ENCODE data around the gene TMEM44.

Gene TMEM44

DNA sequence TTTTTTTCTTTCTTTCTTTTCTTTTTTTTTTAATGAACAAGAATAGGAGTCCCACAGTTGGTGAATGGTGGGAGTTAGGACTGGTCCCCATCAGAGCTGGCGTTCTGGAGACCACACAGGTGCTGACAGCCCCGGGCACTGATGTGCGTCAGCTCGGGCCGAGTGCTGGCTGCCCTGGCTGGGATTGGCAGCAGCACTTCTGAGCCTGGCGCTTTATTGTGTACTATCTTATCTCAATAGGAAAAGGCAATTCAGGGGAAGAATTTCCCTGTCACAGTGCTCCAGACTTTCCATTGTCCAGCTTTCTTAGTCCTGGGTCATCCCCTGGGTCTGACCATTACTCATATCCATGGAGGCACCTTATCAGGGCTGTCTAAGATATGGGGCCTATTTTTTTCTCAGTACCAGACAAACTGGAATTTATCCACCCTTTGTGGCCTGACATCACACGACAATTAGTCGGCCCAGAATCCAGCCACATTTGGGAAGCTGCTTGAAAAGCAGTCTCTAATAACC is 54.1 kb downstream of the TMEM44 start:
- no peak for DNase-seq (ENCODE audit: low read depth in 3 of 3)

- no peak for DNase-seq (ENCODE audit: low read depth in 3 of 3)
These were observed 55.0 kb downstream of the TMEM44 start for GRCh38 chr3:194577986-194578905.

DNA sequence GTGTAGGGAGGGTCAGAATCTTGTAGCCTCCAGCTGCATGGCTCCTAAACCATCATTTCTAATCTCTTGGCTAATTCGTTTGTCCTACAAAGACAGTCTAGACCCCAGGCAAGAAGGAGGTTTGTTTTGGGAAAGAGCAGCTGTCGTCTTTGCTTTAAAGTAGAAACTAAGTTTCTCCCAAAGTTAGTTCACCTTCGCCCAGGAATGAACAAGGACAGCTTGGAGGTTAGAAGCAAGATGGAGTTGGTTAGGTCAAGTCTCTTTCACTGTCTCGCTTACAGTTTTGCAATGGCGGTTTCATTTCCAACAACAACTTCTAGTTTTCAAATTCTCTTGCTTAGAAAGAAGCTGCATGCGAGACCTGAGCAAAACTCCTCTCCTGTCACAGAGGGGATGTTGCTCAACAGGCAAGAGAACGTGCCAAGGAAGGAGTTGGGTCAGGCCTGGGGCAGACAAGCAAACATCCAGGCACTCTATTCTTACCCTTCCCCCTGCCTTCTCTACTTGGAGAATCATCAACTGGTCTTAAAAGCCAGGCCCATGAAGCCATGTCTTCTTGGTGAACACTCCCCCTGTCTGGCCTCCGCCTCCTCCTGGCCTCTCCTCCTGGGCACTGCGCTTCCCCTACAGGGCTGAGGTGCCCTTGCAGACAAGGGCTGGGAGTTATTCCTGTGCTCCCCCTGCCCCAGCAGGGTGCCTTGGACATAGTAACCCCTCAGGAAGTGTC is 57.6 kb downstream of the TMEM44 start:
- no peak for DNase-seq (ENCODE audit: low read depth in 3 of 3)

- DNase-seq (ENCODE audit: low read depth in 3 of 3) = no peak
These were observed 58.4 kb downstream of the TMEM44 start for GRCh38 chr3:194574639-194575483.

- peak in 1 of 3 experiments; percentile 13 for DNase-seq (ENCODE audit: low read depth in 3 of 3)
These were observed 59.4 kb downstream of the TMEM44 start for GRCh38 chr3:194573680-194574437.

DNA sequence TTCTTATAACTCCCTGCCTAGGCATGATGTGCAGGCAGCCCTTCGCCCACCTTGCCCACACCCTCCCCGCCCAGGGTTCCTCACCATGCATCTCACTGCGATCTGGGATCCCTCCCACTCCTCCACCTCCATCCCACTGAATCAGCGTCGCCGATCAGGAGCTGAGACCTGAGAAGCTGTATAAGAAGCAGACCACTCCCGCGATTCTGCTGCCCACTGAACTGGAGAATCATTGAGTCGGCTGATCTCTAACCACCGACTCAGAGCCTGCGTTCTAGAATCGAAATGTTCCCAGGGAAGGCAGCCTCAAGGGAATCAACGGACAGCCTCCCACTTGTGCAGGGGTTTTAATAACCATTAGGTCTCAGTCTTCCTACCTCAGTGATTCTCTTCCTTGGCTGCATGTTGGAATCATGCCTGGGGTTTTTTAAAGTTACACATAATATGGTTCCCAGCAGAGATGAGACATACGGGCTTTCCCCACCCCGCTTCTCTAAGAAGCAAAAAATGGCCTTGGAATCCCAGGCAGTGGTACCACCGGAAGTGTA is 60.2 kb downstream of the TMEM44 start:
- no peak for DNase-seq (ENCODE audit: low read depth in 3 of 3)

GRCh38 chr3:194572143-194572789 is 61.0 kb downstream of the TMEM44 start:
- DNase-seq (ENCODE audit: low read depth in 3 of 3) = no peak

GRCh38 chr3:194571491-194572142 is 61.6 kb downstream of the TMEM44 start:
- no peak for DNase-seq (ENCODE audit: low read depth in 3 of 3)

GRCh38 chr3:194570898-194571297 is 62.3 kb downstream of the TMEM44 start:
- DNase-seq (ENCODE audit: low read depth in 3 of 3) = no peak

- no peak for DNase-seq (ENCODE audit: low read depth in 3 of 3)
These were observed 63.0 kb downstream of the TMEM44 start for GRCh38 chr3:194570235-194570634.

- DNase-seq (ENCODE audit: low read depth in 3 of 3) = no peak
These were observed 64.0 kb downstream of the TMEM44 start for GRCh38 chr3:194569252-194569651.

DNA sequence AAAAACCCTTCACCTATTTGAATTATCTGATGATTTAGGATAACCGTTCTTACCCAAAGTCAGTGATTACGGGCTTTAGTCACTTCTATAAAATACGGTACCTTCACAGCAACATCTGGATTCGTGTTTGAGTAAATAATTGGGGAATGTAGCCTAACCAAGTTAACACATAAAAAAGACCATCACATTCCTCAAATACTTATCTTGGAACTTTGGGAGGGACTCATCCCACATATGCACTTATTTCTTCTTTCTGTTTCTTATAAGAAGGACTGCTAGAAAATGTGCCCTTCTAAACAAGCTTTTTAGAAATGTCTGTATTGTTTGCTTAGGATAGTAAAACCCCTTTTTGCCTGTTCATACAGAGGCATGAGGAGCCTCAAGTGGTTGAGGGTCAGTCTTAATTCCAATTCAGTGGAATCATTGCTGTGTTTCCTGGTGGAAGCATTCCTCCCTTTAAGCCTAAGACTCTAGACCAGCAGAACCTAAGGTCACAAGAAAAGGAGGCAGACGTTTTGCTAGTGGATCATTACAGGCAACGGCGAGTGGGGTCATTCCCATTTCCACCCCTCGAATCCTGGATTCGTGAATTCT is 67.5 kb downstream of the TMEM44 start:
- DNase-seq (ENCODE audit: low read depth in 3 of 3) = no peak

DNA sequence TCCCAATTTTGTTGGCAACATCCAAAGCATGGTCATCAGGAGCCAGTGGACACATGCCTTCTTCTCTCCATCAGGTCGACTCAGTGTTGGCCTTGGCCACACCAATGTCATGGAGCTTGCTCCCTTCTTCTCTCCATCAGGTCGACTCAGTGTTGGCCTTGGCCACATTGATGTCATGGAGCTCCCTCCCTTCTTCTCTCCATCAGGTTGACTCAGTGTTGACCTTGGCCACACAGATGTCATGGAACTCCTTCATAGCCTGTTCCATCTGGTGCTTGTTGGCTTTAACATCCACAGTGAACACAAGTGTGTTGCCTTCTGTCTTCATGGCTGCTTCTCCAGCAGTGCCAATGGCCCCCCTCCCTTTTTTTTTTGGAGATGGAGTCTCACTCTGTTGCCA is 70.2 kb downstream of the TMEM44 start:
- no peak for DNase-seq (ENCODE audit: low read depth in 3 of 3)

DNA sequence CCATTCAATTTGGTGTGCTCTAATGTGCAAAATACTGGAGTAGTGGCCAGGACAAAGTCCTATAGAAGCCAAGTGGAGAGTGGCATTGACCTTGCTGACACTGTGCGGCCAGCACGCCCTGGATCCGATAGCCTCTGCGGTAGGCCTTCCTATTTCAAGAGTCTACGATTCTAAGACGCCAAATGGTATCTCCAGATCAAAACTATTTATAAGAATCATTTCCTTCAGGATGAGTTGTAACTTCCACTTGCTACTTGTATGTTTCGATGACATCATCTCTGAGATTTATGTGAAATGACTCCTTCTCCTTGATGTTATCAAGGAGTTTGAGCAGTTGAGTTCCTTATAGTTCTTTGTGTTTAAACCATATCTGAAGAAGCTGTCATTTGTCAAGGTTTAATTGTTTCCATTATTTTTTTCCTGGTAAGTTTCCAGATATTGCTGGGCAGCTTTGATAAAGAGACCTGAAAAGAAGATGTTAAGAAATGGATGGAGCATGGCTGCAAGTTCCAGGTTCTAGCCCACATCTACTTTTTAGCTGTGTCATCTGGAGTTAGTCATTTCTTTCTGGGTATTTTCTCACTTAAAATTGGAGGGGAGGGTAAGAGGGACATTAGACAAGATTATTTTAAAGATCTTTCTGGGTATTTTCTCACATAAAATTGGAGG is 71.8 kb downstream of the TMEM44 start:
- no peak for DNase-seq (ENCODE audit: low read depth in 3 of 3)

- no peak for DNase-seq (ENCODE audit: low read depth in 3 of 3)
These were observed 73.2 kb downstream of the TMEM44 start for GRCh38 chr3:194560047-194560446.

- DNase-seq (ENCODE audit: low read depth in 3 of 3) = no peak
These were observed 73.7 kb downstream of the TMEM44 start for GRCh38 chr3:194559530-194559929.

DNA sequence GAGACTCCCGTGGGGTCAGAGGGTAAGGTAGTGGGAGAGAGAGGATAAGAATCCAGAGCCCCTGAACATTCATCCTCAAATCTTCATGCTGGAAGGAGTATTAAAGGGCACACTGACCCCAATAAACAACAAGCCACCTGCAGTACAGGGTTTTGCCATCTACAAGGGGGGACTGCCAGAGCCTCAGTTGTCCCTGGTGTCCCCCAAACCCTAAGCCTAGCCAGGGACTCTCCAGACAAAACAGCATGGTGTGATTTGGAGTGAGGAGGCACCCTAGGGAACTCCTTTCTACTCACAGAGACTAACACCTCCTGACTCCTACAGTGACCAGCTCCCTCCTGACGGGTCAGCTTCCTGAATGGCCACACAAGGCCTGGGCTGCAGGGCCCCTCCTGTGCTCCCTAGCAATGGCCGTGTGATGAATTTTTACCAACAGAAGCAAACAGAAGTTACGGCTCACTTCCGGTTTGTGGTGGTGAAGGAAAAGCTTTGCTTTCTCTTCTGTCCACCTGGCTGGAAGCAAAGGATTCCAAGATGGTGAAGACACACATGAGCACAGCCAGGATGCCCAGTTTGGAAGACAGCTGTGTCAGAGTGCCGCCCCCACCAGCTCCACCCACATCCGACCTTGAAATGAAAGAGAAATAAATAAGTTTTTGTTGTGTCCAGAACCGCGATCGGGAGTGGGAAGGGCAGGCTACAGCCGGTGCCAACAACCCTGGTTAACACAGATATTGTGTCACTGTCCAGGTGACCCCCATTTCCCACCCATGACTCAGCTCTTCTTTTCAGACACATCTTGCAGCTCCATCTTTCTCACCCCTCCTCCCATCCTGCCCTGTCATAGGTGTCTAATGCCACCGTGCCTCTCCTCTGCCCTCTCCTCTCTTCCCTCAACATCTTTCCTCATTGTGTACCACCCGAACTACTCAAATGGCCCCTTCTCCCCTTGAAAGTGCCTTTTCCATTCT is 76.8 kb downstream of the TMEM44 start:
- DNase-seq (ENCODE audit: low read depth in 3 of 3) = no peak

Data from stimulated activated CD4-positive, alpha-beta T cell treated with anti-CD3 and anti-CD28 coated beads, TNF-alpha, amount 100 ng/mL, for 4 hours (primary cell).